ENCODE data around the gene VRK2.
"Not testable (repeated sequence)": the region's sequence is repeated elsewhere in the genome, so short reads cannot be mapped to it uniquely, and the experiment has no call there.

The VRK2 gene

DNA sequence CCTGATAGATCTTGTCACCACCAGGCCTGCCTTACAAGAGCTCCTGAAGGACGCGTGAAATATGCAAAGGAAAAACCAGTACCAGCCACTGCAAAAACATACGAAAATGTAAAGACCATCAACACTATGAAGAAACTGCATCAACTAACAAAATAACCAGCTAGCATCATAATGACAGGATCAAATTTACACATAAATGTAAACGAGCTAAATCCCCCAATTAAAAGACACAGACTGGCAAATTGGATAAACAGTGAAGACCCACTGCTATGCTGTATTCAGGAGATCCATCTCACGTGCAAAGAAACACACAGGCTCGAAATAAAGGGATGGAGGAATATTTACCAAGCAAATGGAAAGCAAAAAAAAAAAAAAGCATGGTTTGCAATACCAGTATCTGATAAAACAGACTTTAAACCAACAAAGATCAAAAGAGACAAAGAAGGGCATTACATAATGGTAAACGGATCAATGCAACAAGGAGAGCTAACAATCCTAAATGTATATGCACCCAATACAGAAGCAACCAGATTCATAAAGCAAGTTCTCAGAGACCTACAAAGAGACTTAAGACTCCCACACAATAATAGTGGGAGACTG lies 123.8 kb downstream of the VRK2 start:
- DNase-seq: not testable (repeated sequence)

DNA sequence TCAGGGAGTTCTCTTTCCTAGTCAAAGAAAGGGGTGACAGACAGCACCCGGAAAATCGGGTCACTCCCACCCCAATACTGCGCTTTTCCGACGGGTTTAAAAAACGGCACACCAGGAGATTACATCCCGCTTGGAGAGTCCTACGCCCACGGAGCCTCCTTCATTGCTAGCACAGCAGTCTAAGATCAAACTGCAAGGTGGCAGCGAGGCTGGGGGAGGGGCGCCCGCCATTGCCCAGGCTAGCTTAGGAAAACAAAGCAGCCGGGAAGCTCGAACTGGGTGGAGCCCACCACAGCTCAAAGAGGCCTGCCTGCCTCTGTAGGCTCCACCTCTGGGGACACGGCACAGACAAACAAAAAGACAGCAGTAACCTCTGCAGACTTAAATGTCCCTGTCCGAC lies 125.2 kb downstream of the VRK2 start:
- DNase-seq: not testable (repeated sequence)

DNA sequence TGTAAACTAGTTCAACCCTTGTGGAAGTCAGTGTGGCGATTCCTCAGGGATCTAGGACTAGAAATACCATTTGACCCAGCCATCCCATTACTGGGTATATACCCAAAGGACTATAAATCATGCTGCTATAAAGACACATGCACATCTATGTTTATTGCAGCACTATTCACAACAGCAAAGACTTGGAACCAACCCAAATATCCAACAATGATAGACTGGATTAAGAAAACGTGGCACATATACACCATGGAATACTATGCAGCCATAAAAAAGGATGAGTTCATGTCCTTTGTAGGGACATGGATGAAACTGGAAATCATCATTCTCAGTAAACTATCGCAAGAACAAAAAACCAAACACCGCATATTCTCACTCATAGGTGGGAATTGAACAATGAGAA lies 130.6 kb downstream of the VRK2 start:
- DNase-seq: not testable (repeated sequence)

DNA sequence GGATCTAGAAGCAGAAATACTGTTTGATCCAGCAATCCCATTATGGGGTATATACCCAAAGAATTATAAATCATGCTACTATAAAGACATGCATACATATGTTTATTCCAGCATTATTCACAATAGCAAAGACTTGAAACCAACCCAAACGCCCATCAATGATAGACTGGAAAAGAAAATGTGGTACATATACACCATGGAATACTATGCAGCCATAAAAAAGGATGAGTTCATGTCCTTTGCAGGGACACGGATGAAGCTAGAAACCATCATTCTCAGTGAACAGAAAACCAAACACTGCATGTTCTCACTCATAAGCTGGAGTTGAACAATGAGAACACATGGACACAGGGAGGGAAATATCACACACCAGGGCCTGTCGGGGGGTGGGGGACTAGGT lies 133.6 kb downstream of the VRK2 start:
- not testable (repeated sequence) for DNase-seq

- DNase-seq: no peak
Observed at GRCh38 chr2:58180635-58181034, 134.0 kb downstream of the VRK2 start.

DNA sequence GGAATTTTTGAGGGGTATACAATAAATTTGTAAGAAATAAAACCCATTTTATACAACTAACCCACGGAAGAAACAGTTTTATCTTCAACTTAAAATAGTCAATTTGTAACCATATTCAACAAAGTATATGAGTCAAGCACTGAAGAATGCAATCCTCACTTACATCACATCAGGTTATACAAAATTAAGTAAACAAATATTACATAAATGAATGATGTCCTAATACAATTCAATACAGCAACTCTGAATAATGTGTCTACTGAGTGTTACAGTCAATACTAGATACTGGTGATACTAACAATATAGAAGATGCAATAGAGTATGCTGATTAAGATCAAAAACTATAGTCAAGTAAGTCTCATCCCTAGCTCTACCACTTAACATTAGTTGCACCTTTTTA lies 135.9 kb downstream of the VRK2 start:
- DNase-seq: no peak

GRCh38 chr2:58186501-58186900 lies 139.9 kb downstream of the VRK2 start:
- DNase-seq: no peak

DNA sequence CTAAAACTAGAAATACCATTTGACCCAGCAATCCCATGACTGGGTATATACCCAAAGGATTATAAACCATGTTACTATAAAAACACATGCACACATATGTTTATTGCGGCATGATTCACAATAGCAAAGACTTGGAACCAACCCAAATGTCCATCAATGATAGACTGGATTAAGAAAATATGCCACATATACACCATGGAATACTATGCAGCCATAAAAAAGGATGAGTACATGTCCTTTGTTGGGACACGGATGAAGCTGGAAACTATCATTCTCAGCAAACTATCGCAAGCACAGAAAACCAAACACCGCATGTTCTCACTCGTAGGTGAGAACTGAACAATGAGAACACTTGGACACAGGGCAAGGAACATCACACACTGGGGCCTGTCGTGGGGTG lies 140.4 kb downstream of the VRK2 start:
- DNase-seq: not testable (repeated sequence)

GRCh38 chr2:58194458-58194857 lies 147.9 kb downstream of the VRK2 start:
- DNase-seq: no peak

GRCh38 chr2:58195662-58196061 lies 149.1 kb downstream of the VRK2 start:
- DNase-seq: no peak

GRCh38 chr2:58197894-58198293 lies 151.3 kb downstream of the VRK2 start:
- no peak for DNase-seq

GRCh38 chr2:58202404-58202803 lies 155.8 kb downstream of the VRK2 start:
- DNase-seq: no peak

GRCh38 chr2:58203018-58203417 lies 156.4 kb downstream of the VRK2 start:
- DNase-seq: no peak

DNA sequence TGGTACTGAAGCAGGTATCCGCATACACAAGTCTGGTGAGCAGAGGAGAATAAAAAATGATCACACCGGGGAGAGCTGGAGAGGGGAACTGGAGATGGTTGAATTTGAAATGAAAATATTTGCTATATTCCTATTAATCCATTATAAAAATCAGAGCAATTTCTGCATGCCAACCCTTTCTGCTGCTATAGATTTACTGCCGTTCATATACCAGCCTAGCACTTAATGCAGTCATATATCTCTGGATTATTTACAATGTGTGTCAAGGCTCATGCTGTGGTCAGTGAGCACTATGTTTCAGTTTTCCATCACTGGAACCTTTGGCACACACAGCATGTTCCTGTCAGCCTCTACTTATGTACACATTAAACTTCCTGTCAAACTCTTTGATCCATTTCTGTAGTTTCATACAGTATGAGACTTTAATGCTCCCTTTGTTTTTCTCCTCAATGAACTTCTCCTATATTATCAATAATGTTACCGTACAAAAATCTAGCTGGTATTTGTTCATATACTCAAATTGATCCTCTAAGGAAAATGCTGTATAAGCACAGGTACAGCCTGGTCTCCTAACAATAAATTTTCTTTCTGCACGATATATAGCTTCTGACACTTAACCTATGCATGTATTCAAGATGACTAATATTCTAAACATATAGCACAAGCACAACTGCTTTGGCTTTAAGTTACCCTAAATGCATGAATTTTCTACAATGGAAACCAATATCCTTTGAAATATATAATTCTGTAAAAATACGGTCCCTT lies 157.8 kb downstream of the VRK2 start:
- DNase-seq: no peak

GRCh38 chr2:58206785-58207184 lies 160.2 kb downstream of the VRK2 start:
- no peak for DNase-seq

- DNase-seq: no peak
Observed at GRCh38 chr2:58207189-58207588, 160.6 kb downstream of the VRK2 start.

All from NCI-H1048 (cell line).